Transverse colon (tissue), 4 donors: Measurements from ENCODE around the gene GRAP. TPM values are rescaled to one million over a fixed set of nuclear protein-coding genes. Genes with fewer than 3 reads are reported as not detected.
"Not testable (repeated sequence)": the region's sequence is repeated elsewhere in the genome, so short reads cannot be mapped to it uniquely, and the experiment has no call there.

Experiments
- DNase-seq: peaks from one replicate; pipeline ENCODE4 v3.0.0-alpha.2; 2019
- H3K27ac ChIP-seq, 4 donors: fragments of 200-600 bp; sonication (generic); 2 replicates each; pipeline ENCODE4 v1.5.1; 2016 to 2018; ENCODE audit warnings: inconsistent platforms in 4 of 4
- H3K27me3 ChIP-seq: fragments of 200-600 bp; sonication (generic); 2 replicates; pipeline ENCODE4 v1.5.1; 2017; ENCODE audit warnings: inconsistent platforms
- H3K36me3 ChIP-seq, 4 donors: fragments of 200-600 bp; sonication (generic); 2 replicates each; pipeline ENCODE4 v1.5.1; 2017 to 2019; ENCODE audit warnings: inconsistent platforms in 4 of 4
- H3K4me1 ChIP-seq, 4 donors: fragments of 200-600 bp; sonication (generic); 2 replicates each; pipeline ENCODE4 v1.5.1; 2017 to 2020; ENCODE audit warnings: inconsistent platforms in 4 of 4
- H3K4me3 ChIP-seq, 4 donors: fragments of 200-600 bp; sonication (generic); 1 replicate in 1 of 4; 2 replicates in 3 of 4; pipeline versions ENCODE4 v1.5.1 to v1.6.1; 2017 to 2019; ENCODE audit warnings: inconsistent platforms in 4 of 4
- H3K9me3 ChIP-seq, 2 donors: fragments of 200-600 bp; sonication (generic); 2 replicates each; pipeline ENCODE4 v1.5.1; 2017 to 2019; ENCODE audit warnings: inconsistent platforms in 2 of 2
- WGBS, 2 donors: methylation state at CpG; one replicate each; pipeline ENCODE4 v1.1.5; 2018; ENCODE audit warnings: low coverage in 1 of 2; 5-methylcytosine and 5-hydroxymethylcytosine counted together
- in situ Hi-C, 4 donors: fragments of 200-750 bp; cut with MboI; loops; one replicate each; pipeline versions ENCODE4 v1.15.0 to v1.15.1; 2017; ENCODE audit warnings: low sequenced_read_pairs in 3 of 4, low pct_ligation_motif_present in 1 of 4, low pct_unique_long_range_greater_than_20kb in 1 of 4
- intact Hi-C: fragments of 100-400 bp; cut with DNase I; formaldehyde crosslinking; loops from one replicate; pipeline ENCODE4 v1.15.1; 2023; ENCODE audit warnings: low total_unique reads
- total RNA-seq, 4 donors: library from RNA; depleted of rRNA; stranded (reverse); fragments of >200 nt; gene quantifications; one replicate each; pipeline ENCODE4 v1.1.0, GENCODE V29; 2016
- TF ChIP-seq, protein P1 (sequence below), 5 experiments: fragments of 200-600 bp in 3 of 5; fragments of 450-650 bp in 2 of 5; sonication (generic) in 3 of 5; IDR thresholded peaks; 1 replicate in 2 of 5; 2 replicates in 3 of 5; pipeline ENCODE4 v1.5.1; 2016 to 2017; ENCODE audit warnings: antibody characterized with exemption in 5 of 5, inconsistent platforms in 3 of 5, mild to moderate bottlenecking in 2 of 5, moderate library complexity in 1 of 5

GRAP gene
- total RNA-seq, 4 donors from 2014 or later, result 1.6 to 20.2 (median 5.5) TPM

DNA sequence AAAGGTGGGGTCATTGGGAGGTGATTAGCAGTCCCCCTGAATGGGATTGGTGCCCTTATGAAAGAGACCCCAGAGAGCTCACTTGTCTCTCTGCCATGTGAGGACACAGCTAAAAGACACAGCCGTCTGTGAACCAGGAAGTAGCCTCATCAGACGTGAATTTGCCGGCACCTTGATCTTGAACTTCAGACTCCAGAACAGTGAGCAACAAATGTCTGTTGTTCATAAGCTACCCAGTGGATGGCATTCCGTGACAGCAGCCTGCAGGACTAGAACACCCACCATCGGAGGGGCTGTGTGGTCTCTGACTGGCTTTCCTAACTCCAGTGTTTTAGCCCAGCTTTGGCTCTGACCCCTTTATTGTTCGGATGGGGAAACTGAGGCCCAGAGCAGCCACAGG, 9.2 kb downstream of the GRAP start:
- intact Hi-C loops, in situ Hi-C loops, H3K27ac ChIP-seq, H3K4me1 ChIP-seq, H3K36me3 ChIP-seq, H3K4me3 ChIP-seq, H3K9me3 ChIP-seq, DNase-seq, H3K27me3 ChIP-seq: not testable (repeated sequence)
- WGBS, 2 donors, result no CpG with 5 or more reads among the region's 6 CpGs

DNA sequence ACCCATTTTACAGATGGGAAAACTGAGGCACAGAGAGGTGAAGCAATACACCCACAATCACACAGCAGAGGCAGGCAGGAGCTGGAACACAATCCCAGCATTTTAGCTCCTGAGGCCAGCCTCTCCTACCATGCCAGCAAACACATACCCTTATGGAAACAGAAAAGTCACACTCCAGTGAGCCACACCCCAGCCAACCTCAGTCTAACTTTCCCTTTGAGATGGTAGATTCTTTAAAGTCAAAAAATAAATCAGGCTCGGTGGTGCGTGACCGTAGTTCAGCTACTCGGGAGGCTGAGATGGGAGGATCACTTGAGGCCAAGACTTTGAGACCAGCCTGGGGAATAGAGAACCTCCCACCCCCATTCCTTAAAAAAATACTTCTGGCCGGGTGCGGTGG, 10.6 kb downstream of the GRAP start:
- intact Hi-C loops, DNase-seq: not testable (repeated sequence)

DNA sequence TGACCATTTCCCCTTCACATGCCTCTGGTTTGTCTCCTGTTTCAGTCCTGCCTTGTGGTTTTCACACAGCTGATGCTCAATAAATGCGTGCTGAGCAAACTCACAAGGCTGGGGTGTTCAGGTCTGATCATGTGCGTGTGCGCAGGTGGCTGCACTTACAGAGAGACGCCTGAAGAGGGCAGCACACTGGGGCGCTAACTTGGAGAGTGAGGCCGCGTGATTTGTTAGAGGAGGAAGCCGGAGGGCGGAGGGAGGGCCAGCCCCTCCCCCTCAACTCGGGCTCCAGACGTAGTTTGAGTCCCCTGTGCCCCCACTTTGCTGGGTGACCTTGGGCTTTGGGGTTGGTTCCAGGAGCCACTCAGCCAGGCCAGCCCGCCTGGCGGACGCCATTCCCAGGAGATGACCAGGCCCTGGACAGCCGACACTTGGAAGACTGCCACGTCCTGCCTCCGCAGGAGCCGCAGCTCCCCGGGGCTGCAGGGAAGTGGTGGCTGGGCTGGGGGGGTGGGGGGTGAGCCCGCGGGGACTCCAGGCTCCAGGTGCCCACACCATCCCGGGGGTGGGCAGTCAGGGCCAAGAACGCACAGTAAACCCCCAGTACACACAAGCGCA, 14.3 kb downstream of the GRAP start:
- H3K4me3 ChIP-seq, intact Hi-C loops, H3K4me1 ChIP-seq, DNase-seq, H3K36me3 ChIP-seq, H3K27me3 ChIP-seq, H3K9me3 ChIP-seq, H3K27ac ChIP-seq, in situ Hi-C loops: not testable (repeated sequence)
- WGBS, 2 donors, result no CpG with 5 or more reads among the region's 24 CpGs

More for the DNA sequence above, 10.6 kb downstream of the GRAP start:
- H3K36me3 ChIP-seq, H3K4me3 ChIP-seq, H3K9me3 ChIP-seq, H3K27ac ChIP-seq, H3K4me1 ChIP-seq, H3K27me3 ChIP-seq, in situ Hi-C loops: not testable (repeated sequence)
- WGBS, 2 donors, result no CpG with 5 or more reads among the region's 6 CpGs

DNA sequence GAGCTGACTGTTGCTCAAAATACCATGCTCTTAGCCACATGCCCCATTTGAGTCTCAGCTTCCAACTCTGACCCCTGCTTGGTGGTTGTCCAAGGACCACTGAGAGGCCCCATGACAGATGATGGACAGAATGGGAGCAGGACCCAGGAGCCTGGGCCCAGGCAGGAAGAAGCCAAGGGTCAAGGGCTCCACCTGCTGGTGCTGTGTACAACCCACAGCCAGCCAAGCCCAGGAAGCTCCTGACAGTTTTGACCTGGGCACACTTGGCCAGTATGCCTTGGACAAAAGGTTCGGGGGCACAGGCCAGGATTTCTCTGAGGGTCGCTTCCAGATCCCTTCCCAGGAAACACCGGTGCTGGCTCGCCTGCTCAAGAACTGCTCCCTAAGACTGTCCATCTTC, 15.0 kb downstream of the GRAP start:
- H3K27ac ChIP-seq, H3K36me3 ChIP-seq, in situ Hi-C loops, H3K9me3 ChIP-seq, H3K27me3 ChIP-seq, H3K4me3 ChIP-seq, H3K4me1 ChIP-seq, intact Hi-C loops: not testable (repeated sequence)
- TF ChIP-seq, protein P1, sequence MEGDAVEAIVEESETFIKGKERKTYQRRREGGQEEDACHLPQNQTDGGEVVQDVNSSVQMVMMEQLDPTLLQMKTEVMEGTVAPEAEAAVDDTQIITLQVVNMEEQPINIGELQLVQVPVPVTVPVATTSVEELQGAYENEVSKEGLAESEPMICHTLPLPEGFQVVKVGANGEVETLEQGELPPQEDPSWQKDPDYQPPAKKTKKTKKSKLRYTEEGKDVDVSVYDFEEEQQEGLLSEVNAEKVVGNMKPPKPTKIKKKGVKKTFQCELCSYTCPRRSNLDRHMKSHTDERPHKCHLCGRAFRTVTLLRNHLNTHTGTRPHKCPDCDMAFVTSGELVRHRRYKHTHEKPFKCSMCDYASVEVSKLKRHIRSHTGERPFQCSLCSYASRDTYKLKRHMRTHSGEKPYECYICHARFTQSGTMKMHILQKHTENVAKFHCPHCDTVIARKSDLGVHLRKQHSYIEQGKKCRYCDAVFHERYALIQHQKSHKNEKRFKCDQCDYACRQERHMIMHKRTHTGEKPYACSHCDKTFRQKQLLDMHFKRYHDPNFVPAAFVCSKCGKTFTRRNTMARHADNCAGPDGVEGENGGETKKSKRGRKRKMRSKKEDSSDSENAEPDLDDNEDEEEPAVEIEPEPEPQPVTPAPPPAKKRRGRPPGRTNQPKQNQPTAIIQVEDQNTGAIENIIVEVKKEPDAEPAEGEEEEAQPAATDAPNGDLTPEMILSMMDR (IDR thresholded peaks at IDR 0.05), result peak in 3 of 5 experiments; percentile 22 to 49 (median 39)
- peak; percentile 83 for DNase-seq
- no CpG with 5 or more reads among the region's 4 CpGs for WGBS, 2 donors

DNA sequence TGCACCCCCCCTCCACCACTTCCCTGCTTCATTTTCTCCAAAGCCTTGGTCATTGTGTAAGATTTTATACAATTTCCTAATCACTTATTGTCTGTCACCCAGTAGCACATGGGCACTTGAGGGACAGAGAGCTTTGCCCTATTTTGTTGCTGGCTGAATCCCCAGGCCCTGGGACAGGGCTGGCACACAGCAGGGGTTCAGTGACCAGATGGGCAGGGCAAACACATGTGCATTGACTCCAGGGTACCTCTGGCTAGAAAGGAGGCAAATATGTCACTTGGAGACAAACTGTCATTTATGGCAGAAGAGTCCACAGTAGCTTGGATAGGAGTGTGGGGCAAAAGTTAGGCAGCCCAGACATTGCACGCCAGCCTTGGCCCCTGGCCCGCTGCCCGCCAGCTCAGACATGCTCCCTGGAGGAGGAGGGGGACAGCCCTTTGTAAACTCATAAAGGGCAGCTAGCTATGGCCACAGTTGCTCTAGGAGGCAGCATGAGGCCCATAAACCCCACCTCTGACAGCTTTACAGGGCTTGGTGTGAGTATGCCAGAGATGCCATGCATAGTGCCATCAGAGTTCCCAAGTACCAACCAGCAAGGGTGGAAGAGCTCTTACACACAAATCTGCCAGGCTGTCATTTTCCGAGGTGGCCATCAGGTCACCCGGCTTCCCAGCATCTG, 15.8 kb downstream of the GRAP start:
- DNase-seq, H3K4me3 ChIP-seq, H3K27ac ChIP-seq, H3K9me3 ChIP-seq, in situ Hi-C loops, intact Hi-C loops, H3K4me1 ChIP-seq, H3K36me3 ChIP-seq, H3K27me3 ChIP-seq: not testable (repeated sequence)
- WGBS, 2 donors, result no CpG with 5 or more reads among the region's 5 CpGs

DNA sequence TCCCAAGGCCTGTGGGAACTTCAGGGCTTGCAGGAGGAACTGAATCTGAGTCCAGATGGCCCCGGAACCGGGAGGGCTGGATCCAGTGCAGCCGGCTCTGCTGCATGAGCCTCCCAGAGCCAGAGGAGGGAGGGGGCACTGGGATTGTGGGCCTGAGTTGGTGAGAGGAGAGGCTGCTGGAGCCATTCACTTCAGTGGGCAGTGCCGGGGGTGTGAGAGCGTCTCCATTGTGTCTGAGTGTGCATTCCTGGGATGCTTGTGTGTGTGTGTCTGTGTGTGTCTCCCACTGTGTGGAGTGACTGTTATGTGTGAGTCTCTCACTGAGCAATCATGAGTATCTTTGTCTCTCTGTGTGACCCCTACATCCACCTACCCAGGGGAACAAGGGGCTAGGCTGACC, 17.0 kb downstream of the GRAP start:
- H3K4me1 ChIP-seq, H3K9me3 ChIP-seq, H3K27ac ChIP-seq, intact Hi-C loops, H3K4me3 ChIP-seq, H3K36me3 ChIP-seq, H3K27me3 ChIP-seq, in situ Hi-C loops, DNase-seq: not testable (repeated sequence)
- no CpG with 5 or more reads among the region's 5 CpGs for WGBS, 2 donors

DNA sequence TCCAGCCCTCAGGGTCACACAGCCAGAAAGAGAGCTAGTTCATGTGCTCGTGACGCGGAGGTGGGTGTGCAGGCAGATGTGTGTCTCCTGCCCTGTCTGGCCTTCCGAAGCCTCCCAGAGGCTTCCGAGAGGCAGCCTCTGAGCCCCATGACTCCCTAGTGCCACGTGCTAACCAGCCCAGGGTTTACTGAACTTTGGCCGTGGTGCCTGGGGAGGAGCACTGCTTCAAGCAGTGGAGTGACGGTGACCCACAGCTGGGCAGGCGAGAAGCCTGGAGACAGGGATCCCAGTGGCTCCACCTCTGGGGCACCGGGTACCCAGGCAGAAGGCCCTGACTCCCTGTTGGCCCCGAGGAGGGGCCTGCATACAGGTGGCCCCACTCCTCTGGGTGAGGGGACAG, 18.1 kb downstream of the GRAP start:
- in situ Hi-C loops, DNase-seq, intact Hi-C loops, H3K9me3 ChIP-seq, H3K27ac ChIP-seq, H3K27me3 ChIP-seq, H3K4me3 ChIP-seq, H3K36me3 ChIP-seq, H3K4me1 ChIP-seq: not testable (repeated sequence)
- WGBS, 2 donors, result no CpG with 5 or more reads among the region's 11 CpGs
